NCI-H1436 (cell line): ENCODE data around the gene GSTA1.
"Not testable (repeated sequence)": the region's sequence is repeated elsewhere in the genome, so short reads cannot be mapped to it uniquely, and the experiment has no call there.

Experiments
- DNase-seq: peaks from one replicate; lab custom pipeline; 2025; lab: John Stamatoyannopoulos, UW

Gene GSTA1

DNA sequence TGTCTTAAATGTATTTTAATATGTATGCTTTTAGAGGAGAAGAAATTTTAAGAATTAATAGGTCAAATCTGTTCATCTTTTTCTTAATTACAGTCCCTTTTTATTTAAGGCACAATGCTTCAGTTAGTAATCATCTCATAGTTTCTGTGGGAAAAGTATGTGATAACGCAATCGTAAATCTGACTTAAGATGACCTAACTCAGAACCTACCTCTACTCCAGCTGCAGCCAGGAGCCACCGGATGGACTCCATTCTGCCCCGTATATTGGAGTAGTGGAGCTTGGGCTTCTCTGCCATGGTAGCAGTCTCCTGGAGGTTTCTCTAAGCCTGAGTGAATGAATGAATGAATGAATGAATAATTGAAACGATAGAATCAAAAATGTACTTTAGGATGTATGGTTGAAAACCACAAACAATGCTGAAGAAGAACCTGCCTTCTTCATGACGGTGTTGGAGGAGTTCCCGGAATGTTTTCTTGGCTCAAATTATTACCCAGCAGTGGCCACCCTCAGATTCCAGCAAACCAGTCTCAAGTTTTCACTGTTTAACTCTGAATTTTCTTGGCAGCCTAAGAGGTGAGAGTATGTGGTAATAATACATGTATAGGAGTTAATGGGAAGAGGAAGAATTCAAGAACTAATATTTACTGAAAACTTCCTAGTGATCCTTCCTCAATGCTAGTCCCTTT is 45.8 kb downstream of the GSTA1 start:
- not testable (repeated sequence) for DNase-seq

DNA sequence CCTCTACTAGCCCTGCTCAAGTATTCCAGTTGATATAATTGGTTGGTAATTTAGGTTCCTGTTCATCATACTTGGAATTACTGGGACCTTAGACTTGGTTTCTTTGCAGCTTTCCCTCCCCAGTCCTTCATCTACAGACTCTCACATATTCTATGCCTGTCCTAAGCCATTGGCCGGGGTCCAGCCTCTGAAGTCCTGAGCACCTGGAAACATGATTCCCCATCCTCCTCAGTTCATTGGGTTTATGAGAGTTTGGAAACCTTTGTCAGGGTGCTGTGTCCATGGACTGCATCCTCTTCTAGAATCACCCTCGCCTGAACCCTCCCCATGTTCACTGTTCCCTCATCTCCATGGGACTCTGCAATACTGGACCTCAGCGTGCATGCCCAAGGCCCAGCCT is 49.2 kb downstream of the GSTA1 start:
- no peak for DNase-seq

DNA sequence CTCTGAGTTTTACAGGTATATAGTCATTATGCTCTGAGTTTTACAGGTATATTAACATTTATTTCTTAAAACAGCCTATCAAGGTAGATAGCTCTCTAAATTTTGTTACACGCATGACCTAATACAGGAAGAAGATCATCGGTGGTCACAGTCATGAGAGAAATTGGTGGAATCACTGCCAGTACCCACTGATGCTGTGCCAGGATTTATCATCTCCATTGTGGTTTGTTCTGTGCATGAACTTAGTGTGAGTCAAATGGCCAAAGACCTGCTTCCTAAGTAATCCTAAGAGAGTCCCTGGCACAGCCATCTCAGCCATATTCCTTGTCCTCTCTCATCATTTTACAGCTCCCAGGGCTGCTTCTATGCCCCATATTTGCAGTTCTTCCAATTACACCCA is 50.5 kb downstream of the GSTA1 start:
- DNase-seq = not testable (repeated sequence)

DNA sequence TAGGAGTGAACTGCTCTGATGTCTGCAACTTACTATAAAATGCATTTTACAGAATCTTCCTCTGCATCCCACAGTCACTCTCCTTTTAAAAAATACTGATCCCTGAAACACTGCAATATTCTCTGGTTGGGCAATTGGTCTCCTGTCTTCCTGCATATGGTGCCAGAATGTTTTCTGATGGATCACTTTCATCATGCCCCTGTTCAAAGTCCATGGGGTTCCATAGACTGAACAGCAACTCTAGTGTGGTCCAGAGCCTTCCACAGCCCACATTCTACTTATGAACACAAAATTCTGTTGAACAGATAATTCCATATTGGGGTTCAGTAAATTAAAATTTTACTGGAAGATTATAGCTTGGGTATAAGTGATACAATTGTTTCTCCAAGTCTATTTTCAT is 51.3 kb downstream of the GSTA1 start:
- DNase-seq = no peak

DNA sequence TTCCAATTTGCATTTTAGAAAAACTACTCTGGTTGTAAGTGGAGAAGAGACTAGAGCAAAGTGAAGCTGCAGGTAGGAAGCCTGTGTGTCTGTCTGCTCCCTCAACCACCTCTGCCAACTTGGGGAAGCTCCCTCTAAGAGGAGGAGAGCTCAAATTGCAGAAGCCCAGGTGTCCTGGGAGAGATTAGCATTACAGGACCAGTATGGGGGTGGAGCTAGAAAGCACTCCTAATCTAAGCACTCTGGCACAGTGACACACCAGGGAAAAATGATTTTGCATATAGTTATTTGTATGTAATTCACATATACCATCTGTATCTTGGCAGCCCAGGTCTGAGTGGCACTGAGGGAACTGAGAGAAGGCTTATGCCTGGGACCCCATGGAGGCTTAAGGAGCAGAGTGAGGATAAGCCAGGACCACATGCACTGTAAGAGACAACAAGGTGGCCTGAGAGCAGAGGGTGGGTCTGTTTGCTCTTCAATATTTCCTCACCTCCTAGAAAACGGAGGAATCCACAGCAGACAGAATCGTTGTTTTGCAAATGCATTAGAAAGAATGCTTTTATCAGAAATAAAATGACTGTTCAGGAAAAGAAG is 54.0 kb downstream of the GSTA1 start:
- peak; percentile 11 for DNase-seq

DNA sequence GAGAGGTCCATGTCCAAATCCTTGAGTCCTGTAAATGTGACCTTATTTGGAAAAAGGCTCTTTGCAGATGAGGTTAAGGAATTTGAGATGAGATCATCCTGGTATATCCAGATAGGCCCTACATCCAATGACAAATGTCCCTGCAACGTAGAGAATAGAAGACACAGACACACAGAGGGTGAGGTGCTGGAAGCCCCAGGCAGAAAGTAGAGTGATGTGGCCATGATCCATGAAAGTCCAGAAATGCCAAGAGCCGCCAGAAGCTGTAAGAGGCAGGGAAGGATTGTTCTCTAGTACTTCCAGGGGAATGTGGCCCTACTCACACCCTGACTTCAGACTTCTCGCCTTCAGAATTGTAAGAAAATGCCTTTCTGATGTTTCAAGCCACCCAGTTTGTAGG is 56.3 kb downstream of the GSTA1 start:
- DNase-seq = not testable (repeated sequence)

DNA sequence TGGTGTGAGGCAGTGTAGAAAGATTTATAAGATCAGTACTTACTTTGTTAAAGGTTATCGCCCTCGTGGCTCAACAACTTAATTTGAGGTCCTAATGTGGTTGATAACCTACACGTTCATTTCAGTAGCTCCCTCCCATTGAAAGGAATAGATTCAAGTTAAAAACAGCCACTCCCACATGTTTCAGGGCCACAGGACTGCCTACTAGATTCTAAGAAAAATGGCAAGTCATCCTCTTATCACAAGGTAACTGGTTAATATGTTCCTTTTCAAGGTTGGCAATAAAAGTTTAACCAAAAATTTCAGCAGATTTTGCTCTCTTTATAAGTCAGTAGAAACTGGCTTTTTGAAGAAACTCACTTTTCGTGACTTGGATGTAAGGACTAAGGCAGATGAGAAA is 57.4 kb downstream of the GSTA1 start:
- DNase-seq = no peak

DNA sequence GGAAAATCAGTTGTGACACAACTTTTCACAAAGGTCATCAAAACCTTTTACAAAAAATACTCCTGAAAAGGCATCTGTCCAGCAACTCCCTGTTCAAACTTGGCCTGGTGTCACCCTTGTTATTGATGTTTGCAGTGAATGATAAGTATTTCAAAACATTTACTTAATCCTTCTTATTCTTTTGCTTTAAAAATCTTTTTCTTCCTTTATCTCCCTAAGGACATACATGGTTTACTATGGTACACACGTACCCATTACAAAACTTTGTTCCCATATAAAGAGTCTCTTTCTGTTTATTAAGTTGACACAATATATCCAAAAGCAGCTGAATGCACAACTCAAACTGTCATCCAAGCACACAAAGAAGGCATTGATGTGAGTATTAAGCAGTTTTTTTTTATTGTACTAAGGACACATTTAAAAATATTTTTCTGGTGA is 57.8 kb downstream of the GSTA1 start:
- no peak for DNase-seq

DNA sequence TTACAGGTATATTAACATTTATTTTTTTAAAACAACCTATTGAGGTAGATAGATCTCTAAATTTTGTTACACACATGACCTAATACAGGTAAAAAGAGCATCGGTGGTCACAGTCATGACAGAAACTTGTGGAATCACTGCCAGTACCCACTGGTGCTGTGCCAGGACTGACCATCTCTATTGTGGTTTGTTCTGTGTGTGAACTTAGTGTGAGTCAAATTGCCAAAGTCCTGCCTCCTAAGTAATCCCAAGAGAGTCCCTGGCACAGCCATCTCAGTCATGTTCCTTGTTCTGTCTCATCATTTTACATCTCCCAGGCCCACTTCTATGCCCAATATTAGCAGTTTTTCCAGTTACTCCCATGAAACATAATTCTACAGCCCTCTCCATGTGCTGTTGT is 61.7 kb downstream of the GSTA1 start:
- no peak for DNase-seq
